RWPE1 (cell line): ENCODE results near the gene PCDH15.

ENCODE experiments used
- CTCF ChIA-PET: fragments of 350-600 bp; sonication (Branson Sonifier 250); formaldehyde crosslinking; extraction: SDS; loops from one replicate; lab custom pipeline; 2021; lab: Yijun Ruan, JAX
- POLR2A ChIA-PET: fragments of 400-600 bp; formaldehyde crosslinking; extraction: SDS; loops from one replicate; lab custom pipeline; 2020; ENCODE audit warnings: antibody characterized with exemption; ENCODE audit not compliant: low non-redundant PET; lab: Yijun Ruan, JAX
- DNase-seq: peaks from one replicate; pipeline ENCODE4 v3.0.0; 2012; ENCODE audit warnings: low spot score
- H3K27ac ChIP-seq: fragments of 450-650 bp; 2 replicates; pipeline ENCODE4 v1.5.1; 2017
- TF ChIP-seq, protein P1 (sequence below): fragments of 450-650 bp; conservative IDR thresholded peaks from 2 replicates; pipeline ENCODE4 v1.5.1; 2017; ENCODE audit warnings: low read depth, mild to moderate bottlenecking

PCDH15 gene

DNA sequence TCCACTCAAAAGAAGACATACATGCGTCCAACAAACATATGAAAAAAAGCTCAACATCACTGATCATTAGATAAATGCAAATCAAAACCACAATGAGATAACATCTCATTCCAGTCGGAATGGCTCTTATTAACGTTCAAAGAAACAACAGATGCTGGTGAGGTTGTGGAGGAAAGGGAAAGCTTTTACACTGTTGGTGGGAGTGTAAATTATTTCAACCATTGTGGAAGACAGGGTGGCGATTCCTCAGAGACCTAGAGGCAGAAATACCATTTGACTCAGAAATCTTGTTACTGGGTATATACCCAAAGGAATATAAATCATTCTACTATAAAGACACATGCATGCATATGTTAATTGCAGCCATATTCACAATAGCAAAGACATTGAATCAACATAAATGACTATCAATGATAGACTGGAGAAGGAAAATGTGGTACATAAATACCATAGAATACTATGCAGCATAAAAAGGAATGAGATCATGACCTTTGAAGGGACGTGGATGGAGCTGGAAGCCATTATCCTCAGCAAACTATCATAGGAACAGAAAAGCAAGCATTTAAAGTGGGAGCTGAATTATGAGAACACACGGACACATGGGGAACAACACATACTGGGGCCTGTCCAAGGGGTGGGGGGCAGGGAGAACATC lies 28.4 kb downstream of the PCDH15 start:
- ChIA-PET POLR2A (no interaction called here), CTCF (interaction anchor here (0.8 kb wide), 1 partner anchor 37 kb away, joined by 3 read pairs; no protein-coding TSS in a partner anchor)
- DNase-seq, result no peak
- TF ChIP-seq, protein P1, sequence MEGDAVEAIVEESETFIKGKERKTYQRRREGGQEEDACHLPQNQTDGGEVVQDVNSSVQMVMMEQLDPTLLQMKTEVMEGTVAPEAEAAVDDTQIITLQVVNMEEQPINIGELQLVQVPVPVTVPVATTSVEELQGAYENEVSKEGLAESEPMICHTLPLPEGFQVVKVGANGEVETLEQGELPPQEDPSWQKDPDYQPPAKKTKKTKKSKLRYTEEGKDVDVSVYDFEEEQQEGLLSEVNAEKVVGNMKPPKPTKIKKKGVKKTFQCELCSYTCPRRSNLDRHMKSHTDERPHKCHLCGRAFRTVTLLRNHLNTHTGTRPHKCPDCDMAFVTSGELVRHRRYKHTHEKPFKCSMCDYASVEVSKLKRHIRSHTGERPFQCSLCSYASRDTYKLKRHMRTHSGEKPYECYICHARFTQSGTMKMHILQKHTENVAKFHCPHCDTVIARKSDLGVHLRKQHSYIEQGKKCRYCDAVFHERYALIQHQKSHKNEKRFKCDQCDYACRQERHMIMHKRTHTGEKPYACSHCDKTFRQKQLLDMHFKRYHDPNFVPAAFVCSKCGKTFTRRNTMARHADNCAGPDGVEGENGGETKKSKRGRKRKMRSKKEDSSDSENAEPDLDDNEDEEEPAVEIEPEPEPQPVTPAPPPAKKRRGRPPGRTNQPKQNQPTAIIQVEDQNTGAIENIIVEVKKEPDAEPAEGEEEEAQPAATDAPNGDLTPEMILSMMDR, result no peak
- no peak overlapping the region for H3K27ac ChIP-seq

GRCh38 chr10:54769051-54769450 lies 32.0 kb downstream of the PCDH15 start:
- no peak for DNase-seq
- CTCF ChIA-PET, result no interaction called here
- POLR2A ChIA-PET, result no interaction called here
- TF ChIP-seq, protein P1, result no peak
- H3K27ac ChIP-seq, result no peak overlapping the region

GRCh38 chr10:54758791-54759190 lies 42.2 kb downstream of the PCDH15 start:
- no peak for DNase-seq
- TF ChIP-seq, protein P1, result no peak
- ChIA-PET POLR2A (no interaction called here), CTCF (no interaction called here)
- no peak overlapping the region for H3K27ac ChIP-seq

DNA sequence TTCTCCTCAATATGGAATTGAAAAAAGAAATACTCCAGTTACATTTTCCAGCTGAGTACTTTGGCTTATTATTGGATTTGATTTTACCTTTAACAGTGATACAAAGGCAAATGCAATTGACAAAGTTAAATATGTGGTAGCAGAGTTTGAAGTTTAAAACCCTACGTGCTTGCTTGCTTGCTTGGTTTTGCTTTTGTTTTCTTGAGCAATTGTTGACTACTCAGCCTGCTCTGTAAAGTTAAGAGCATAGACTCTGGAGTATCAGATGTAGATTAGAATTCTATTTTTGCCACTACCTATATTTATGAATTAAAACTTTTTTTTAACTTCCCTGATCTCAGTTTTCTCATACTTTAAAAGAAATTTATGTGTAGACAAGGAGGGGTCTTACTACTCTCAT lies 51.4 kb downstream of the PCDH15 start:
- ChIA-PET CTCF (no interaction called here), POLR2A (no interaction called here)
- TF ChIP-seq, protein P1, result no peak
- DNase-seq, result no peak
- H3K27ac ChIP-seq, result no peak overlapping the region

DNA sequence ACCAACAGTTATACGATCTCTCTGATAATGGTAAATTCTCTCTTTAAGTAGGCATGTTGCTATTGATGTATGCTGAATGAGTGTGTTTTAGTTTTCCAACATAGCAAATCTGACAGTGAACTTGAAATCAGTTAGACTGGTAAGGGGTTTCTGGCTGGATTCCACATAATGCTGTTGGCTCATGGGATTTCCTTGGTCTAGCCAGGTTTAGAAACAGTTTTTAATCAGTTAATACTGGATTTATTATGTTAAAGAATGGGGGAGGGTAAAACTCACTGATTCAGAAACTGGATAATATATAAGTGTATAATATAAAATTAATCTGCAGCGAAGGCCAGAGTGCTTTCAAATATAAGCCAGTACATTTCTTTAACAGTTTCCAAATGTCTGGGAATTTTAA lies 55.6 kb downstream of the PCDH15 start:
- TF ChIP-seq, protein P1, result no peak
- no peak overlapping the region for H3K27ac ChIP-seq
- DNase-seq, result no peak
- CTCF ChIA-PET, result no interaction called here
- POLR2A ChIA-PET, result no interaction called here

GRCh38 chr10:54742416-54742815 lies 58.6 kb downstream of the PCDH15 start:
- ChIA-PET POLR2A (no interaction called here), CTCF (interaction anchor here (0.7 kb wide), 1 partner anchor 1202 kb away, joined by 3 read pairs; no protein-coding TSS in a partner anchor)
- no peak overlapping the region for H3K27ac ChIP-seq
- TF ChIP-seq, protein P1, result no peak
- no peak for DNase-seq
